Stomach (tissue), 9 donors: Measurements from ENCODE around the gene ALG6. TPM values are rescaled to one million over a fixed set of nuclear protein-coding genes. Genes with fewer than 3 reads are reported as not detected.
A peak's percentile ranks its signal among the peaks of the same experiment; 100 is the strongest.
"Not testable (repeated sequence)": the region's sequence is repeated elsewhere in the genome, so short reads cannot be mapped to it uniquely, and the experiment has no call there.

ENCODE experiments used
- DNase-seq, 2 donors: peaks; one replicate each; pipeline versions ENCODE4 v3.0.0 to v3.0.0-alpha.2; 2013 to 2019
- H3K27ac ChIP-seq, 5 donors: fragments of 200-600 bp in 4 of 5; sonication (generic) in 4 of 5; one replicate each; pipeline ENCODE4 v1.5.1; 2013 to 2019; ENCODE audit warnings: mild to moderate bottlenecking in 1 of 5, moderate library complexity in 1 of 5
- H3K27me3 ChIP-seq, 3 donors: fragments of 200-600 bp; sonication (generic); one replicate each; pipeline ENCODE4 v1.5.1; 2017 to 2019; ENCODE audit warnings: mixed run types in 1 of 3
- H3K36me3 ChIP-seq, 4 donors: fragments of 200-600 bp; sonication (generic); 1 replicate in 3 of 4; 2 replicates in 1 of 4; pipeline ENCODE4 v1.5.1; 2016 to 2019
- H3K4me1 ChIP-seq, 4 donors: fragments of 200-600 bp; sonication (generic); one replicate each; pipeline ENCODE4 v1.5.1; 2016 to 2019
- H3K4me3 ChIP-seq, 4 donors: fragments of 200-600 bp; sonication (generic) in 3 of 4; one replicate each; pipeline ENCODE4 v1.5.1; 2016 to 2019; ENCODE audit warnings: mild to moderate bottlenecking in 1 of 4
- H3K9me3 ChIP-seq, 4 donors: fragments of 200-600 bp; sonication (generic); one replicate each; pipeline ENCODE4 v1.5.1; 2016 to 2019
- EP300 ChIP-seq: sonication (generic); formaldehyde crosslinking; IDR thresholded peaks from one replicate; pipeline ENCODE4 v1.6.1; 2017; ENCODE audit warnings: antibody characterized with exemption
- POLR2A ChIP-seq, 4 donors: fragments of 450-650 bp; IDR thresholded peaks; one replicate each; pipeline ENCODE4 v1.6.1; 2016; ENCODE audit warnings: antibody characterized with exemption in 4 of 4, control low read depth in 2 of 4, mild to moderate bottlenecking in 1 of 4, moderate library complexity in 1 of 4
- POLR2AphosphoS5 ChIP-seq, 3 donors: sonication (generic); formaldehyde crosslinking; IDR thresholded peaks; one replicate each; pipeline ENCODE4 v1.6.1; 2016; ENCODE audit warnings: antibody characterized with exemption in 3 of 3
- WGBS, 5 donors: extraction: QIAGEN DNeasy Blood & Tissue Kit in 3 of 5; methylation state at CpG; one replicate each; pipeline versions ENCODE4 v1.1.5 to v1.1.7; 2013 to 2018; 5-methylcytosine and 5-hydroxymethylcytosine counted together
- intact Hi-C: fragments of 100-400 bp; cut with DNase I; formaldehyde crosslinking; loops from one replicate; pipeline ENCODE4 v1.15.1; 2023; ENCODE audit warnings: low total_unique reads
- polyA plus RNA-seq, 3 donors: library from polyadenylated mRNA; stranded (reverse); fragments of 200-250 nt; gene quantifications; one replicate each; pipeline ENCODE4 v1.2.3, GENCODE V29; 2013
- total RNA-seq, 5 donors: library from RNA; depleted of rRNA; stranded (reverse); fragments of >200 nt; gene quantifications; one replicate each; pipeline versions ENCODE4 v1.1.0 to v1.2.3, GENCODE V29; 2014 to 2016
- TF ChIP-seq, protein P1 (sequence below), 7 experiments: fragments of 450-650 bp in 4 of 7; fragments of 200-600 bp in 3 of 7; sonication (generic) in 3 of 7; IDR thresholded peaks; one replicate each; pipeline ENCODE4 v1.5.1; 2016 to 2019; ENCODE audit warnings: antibody characterized with exemption in 7 of 7, control low read depth in 2 of 7, mild to moderate bottlenecking in 1 of 7
- donor health status: healthy with polysubstance abuse.
- donor health status: Bipolar disorder and iron deficiency.
- donor health status: healthy.

ALG6 gene
- total and polyA plus RNA-seq, 8 donors = 3.6 to 32.7 (median 10.3) TPM

DNA sequence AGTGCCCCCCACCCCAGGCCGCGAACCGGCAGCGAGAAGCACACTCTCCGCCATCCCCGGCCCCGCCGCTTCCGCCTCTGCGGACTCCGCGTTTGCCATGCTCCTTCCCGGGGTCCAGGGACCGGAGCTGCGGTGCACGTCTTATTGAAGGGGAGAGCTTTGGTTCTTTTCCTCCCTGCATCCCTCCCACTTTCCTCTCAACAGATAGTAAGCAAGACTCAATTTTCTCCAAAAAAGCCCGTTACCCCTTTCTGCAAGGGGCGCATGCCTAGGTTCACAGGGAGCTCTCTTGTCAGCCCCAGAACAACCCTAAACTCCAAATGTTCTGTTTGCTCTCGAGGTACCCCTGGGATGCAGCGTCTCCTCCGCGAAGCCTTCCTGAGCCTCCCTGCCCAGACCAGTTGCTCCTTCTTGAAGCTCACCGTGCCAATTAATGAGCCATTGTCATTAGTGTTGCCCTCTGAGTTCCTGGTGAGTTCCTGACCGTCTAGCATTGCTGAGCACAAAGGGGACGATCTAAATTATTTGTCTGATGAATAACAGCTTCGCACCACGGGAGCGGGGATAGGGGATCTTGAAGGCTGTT lies 37.0 kb upstream of the ALG6 start:
- H3K4me3 ChIP-seq = peak overlapping the region in 1 of 4 donors; percentile 24
- H3K9me3 ChIP-seq = peaks cover 0 to 9% (median 0%) of the 10 kb centered on the region in 4 donors
- H3K27me3 ChIP-seq = peaks cover 31 to 99% (median 74%) of the 10 kb centered on the region in 3 donors
- WGBS, 5 donors = 4 to 13% (median 8%) methylated on average over 20 to 28 of the region's 28 CpGs
- no peaks in the 10 kb centered on the region for H3K36me3 ChIP-seq
- peak in 1 of 2 donors; percentile 21 for DNase-seq
- H3K4me1 ChIP-seq = peaks cover 0 to 26% (median 15%) of the 10 kb centered on the region in 4 donors
- TF ChIP-seq, protein P1, sequence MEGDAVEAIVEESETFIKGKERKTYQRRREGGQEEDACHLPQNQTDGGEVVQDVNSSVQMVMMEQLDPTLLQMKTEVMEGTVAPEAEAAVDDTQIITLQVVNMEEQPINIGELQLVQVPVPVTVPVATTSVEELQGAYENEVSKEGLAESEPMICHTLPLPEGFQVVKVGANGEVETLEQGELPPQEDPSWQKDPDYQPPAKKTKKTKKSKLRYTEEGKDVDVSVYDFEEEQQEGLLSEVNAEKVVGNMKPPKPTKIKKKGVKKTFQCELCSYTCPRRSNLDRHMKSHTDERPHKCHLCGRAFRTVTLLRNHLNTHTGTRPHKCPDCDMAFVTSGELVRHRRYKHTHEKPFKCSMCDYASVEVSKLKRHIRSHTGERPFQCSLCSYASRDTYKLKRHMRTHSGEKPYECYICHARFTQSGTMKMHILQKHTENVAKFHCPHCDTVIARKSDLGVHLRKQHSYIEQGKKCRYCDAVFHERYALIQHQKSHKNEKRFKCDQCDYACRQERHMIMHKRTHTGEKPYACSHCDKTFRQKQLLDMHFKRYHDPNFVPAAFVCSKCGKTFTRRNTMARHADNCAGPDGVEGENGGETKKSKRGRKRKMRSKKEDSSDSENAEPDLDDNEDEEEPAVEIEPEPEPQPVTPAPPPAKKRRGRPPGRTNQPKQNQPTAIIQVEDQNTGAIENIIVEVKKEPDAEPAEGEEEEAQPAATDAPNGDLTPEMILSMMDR (IDR thresholded peaks at IDR 0.05) = no peak
- TF ChIP-seq POLR2AphosphoS5 (IDR thresholded peaks at IDR 0.05) (no peak), POLR2A (IDR thresholded peaks at IDR 0.05) (no peak), EP300 (no peak)
- intact Hi-C loops = loop anchor here (10.0 kb wide), 1 partner anchor 104 kb away; no protein-coding TSS in a partner anchor
- H3K27ac ChIP-seq = no peak overlapping the region

DNA sequence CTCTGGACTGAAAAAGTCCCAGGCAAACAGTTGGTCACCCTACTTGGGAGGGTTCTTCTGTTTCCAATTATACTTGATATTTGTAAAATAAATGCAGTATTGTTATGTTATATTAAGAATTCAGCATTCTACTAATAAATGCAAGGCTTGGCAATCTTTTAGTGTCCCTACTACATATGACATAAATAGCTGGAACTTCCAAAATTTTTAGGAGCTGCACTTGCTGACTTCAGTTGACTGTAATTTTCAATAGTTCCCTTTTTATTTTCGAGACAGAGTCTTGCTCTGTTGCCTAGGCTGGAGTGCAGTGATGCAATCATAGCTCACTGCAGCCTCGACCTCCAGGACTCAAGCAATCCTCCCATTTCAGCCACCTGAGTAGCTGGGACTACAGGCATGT lies 25.0 kb upstream of the ALG6 start:
- Histone ChIP-seq H3K9me3 (no peaks in the 10 kb centered on the region), H3K4me1 (no peaks in the 10 kb centered on the region), H3K4me3 (no peak overlapping the region), H3K36me3 (no peaks in the 10 kb centered on the region), H3K27me3 (peaks cover 0 to 24% (median 0%) of the 10 kb centered on the region in 3 donors), H3K27ac (no peak overlapping the region)
- intact Hi-C loops = no loop called here
- DNase-seq = no peak
- TF ChIP-seq POLR2AphosphoS5 (IDR thresholded peaks at IDR 0.05) = no peak
- 28 to 62% (median 51%) methylated on average over 2 of the region's 2 CpGs for WGBS, 5 donors

DNA sequence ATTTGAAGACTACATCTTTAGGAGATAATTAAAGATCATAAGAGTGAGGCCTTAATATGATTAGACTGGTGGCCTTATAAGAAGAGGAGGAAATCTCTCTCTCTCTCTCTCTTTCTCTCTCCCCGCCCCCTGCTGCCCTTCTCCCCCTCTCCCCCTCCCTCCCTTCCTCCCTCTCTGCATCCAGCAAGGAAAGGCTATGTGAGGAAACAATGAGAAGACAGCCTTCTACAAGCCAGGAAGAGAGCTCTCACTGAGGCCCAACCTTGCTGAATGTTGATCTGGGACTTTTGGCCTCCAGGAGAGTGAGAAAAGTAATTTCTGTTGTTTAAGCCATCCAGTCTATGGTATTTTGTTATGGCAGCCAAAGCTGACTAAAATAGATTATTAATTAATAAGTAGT lies 23.5 kb upstream of the ALG6 start:
- H3K4me3 ChIP-seq = no peak overlapping the region
- TF ChIP-seq, protein P1 (IDR thresholded peaks at IDR 0.05) = no peak
- TF ChIP-seq POLR2A (IDR thresholded peaks at IDR 0.05) (no peak), EP300 (no peak), POLR2AphosphoS5 (IDR thresholded peaks at IDR 0.05) (no peak)
- H3K27me3 ChIP-seq = peaks cover 0 to 24% (median 0%) of the 10 kb centered on the region in 3 donors
- 42 to 67% (median 58%) methylated on average over 1 of the region's 1 CpG for WGBS, 5 donors
- H3K9me3 ChIP-seq = no peaks in the 10 kb centered on the region
- DNase-seq = no peak
- H3K27ac ChIP-seq = no peak overlapping the region
- no peaks in the 10 kb centered on the region for H3K36me3 ChIP-seq
- intact Hi-C loops = no loop called here
- no peaks in the 10 kb centered on the region for H3K4me1 ChIP-seq

DNA sequence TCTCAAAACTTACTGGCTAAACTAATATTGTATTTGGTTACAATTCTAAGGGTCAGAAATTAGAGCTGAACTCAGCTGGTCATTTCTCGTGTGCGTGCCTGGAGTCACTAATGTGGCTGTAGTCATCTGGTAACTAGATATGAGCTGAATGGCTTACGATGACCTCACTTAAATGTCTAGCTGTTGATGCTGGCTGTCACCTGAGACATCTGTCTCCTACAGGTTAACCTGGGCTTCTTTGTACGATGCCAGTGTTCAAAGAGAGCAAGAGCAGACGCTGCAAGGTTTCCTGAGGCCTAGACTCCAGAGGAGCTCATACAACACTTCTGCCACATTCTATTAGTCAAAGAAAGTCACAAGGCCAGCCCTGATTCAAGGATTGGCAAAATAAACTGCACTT lies 17.1 kb upstream of the ALG6 start:
- Histone ChIP-seq H3K36me3 (no peaks in the 10 kb centered on the region), H3K9me3 (no peaks in the 10 kb centered on the region), H3K27ac (no peak overlapping the region), H3K27me3 (peaks cover 0 to 50% (median 0%) of the 10 kb centered on the region in 3 donors), H3K4me1 (no peaks in the 10 kb centered on the region), H3K4me3 (no peak overlapping the region)
- TF ChIP-seq EP300 = no peak
- TF ChIP-seq POLR2A (IDR thresholded peaks at IDR 0.05) = no peak
- TF ChIP-seq POLR2AphosphoS5 (IDR thresholded peaks at IDR 0.05) = no peak
- TF ChIP-seq, protein P1 (IDR thresholded peaks at IDR 0.05) = no peak
- intact Hi-C loops = no loop called here
- WGBS, 5 donors = 90 to 98% (median 95%) methylated on average over 4 to 5 of the region's 5 CpGs
- no peak for DNase-seq

DNA sequence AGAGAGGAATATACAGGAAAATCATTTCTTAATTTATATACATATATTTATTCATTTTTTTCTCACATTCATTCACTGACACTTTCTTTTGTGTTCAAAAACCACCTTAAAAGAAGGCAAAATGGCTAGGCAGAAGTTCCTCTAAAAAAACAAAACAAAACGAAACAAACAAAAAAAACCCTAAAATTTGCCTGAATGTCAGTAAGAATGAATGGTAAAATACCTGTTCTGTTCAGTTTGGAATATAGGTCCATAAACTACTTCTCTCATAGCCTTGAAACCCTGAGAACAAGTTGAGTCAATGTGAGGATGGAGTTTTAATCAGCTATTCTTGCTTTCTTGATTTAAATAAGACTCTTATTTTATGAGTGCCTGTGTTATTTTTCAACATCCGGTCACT lies 14.7 kb upstream of the ALG6 start:
- 62 to 84% (median 77%) methylated on average over 2 of the region's 2 CpGs for WGBS, 5 donors
- Histone ChIP-seq H3K27me3 (peaks cover 0 to 53% (median 0%) of the 10 kb centered on the region in 3 donors), H3K27ac (no peak overlapping the region), H3K4me3 (no peak overlapping the region), H3K9me3 (no peaks in the 10 kb centered on the region), H3K4me1 (no peaks in the 10 kb centered on the region), H3K36me3 (no peaks in the 10 kb centered on the region)
- DNase-seq = no peak
- no peak for TF ChIP-seq EP300
- TF ChIP-seq POLR2AphosphoS5 (IDR thresholded peaks at IDR 0.05) = no peak
- TF ChIP-seq, protein P1 (IDR thresholded peaks at IDR 0.05) = no peak
- TF ChIP-seq POLR2A (IDR thresholded peaks at IDR 0.05) = no peak
- intact Hi-C loops = no loop called here

DNA sequence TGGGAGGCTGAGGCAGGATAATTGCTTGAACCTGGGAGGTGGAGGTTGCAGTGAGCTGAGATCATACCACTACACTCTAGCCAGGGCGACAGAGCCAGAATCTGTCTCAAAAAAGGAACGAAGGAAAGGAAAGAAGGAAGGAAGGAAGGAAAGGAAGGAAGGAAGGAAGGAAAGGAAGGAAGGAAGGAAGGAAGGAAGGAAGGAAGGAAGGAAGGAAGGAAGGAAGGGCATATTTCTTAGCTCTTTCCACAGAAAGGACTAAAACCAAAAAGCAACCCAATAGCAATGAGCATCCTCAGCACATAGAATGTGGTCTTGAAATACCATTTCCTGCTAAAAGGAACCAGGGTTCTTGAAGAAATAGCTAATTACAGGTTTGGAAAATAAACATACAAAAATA lies 11.2 kb upstream of the ALG6 start:
- DNase-seq, intact Hi-C loops, H3K9me3 ChIP-seq, H3K4me1 ChIP-seq, H3K4me3 ChIP-seq, H3K27ac ChIP-seq, H3K36me3 ChIP-seq: not testable (repeated sequence)
- WGBS, 5 donors = 77 to 93% (median 83%) methylated on average over 2 of the region's 2 CpGs
- peaks cover 0 to 51% (median 0%) of the 10 kb centered on the region in 3 donors for H3K27me3 ChIP-seq
